Activated CD8-positive, alpha-beta T cell treated with anti-CD3 and anti-CD28 coated beads for 36 hours (primary cell): ENCODE measurements around the gene BBS1. TPM values are rescaled to one million over a fixed set of nuclear protein-coding genes. Genes with fewer than 3 reads are reported as not detected.

Source experiments
- ATAC-seq: fragments of 200-7000 bp; cut with Tn5 transposase; one replicate; pipeline ENCODE4 v1.10.0; 2021; ENCODE audit warnings: mild to moderate bottlenecking, moderate library complexity
- CTCF ChIA-PET: fragments of 350-600 bp; sonication (Branson Sonifier 250); formaldehyde crosslinking; loops from one replicate; lab custom pipeline; 2021; ENCODE audit warnings: antibody characterized with exemption; lab: Charles Lee
- POLR2A ChIA-PET: fragments of 350-600 bp; sonication (Branson Sonifier 250); formaldehyde crosslinking; loops from one replicate; lab custom pipeline; 2021; ENCODE audit warnings: antibody characterized with exemption; lab: Charles Lee
- DNase-seq: peaks from one replicate; pipeline ENCODE4 v3.0.0-alpha.2; 2020
- H3K27ac Mint-ChIP-seq: one replicate; pipeline ENCODE4 v1.8.0; 2021; ENCODE audit warnings: mild to moderate bottlenecking, mixed read lengths
- H3K27me3 Mint-ChIP-seq: one replicate; pipeline ENCODE4 v1.8.0; 2021; ENCODE audit warnings: mixed read lengths
- H3K36me3 Mint-ChIP-seq: one replicate; pipeline ENCODE4 v1.8.0; 2021; ENCODE audit warnings: low read depth, mixed read lengths
- H3K4me1 Mint-ChIP-seq: one replicate; pipeline ENCODE4 v1.8.0; 2021; ENCODE audit warnings: low read depth, mixed read lengths
- H3K4me3 Mint-ChIP-seq: one replicate; pipeline ENCODE4 v1.8.0; 2021; ENCODE audit warnings: mild to moderate bottlenecking, moderate library complexity, mixed read lengths
- H3K9me3 Mint-ChIP-seq: one replicate; pipeline ENCODE4 v1.8.0; 2021; ENCODE audit warnings: mixed read lengths
- intact Hi-C: fragments of 100-400 bp; cut with micrococcal nuclease; formaldehyde crosslinking; loops from one replicate; pipeline ENCODE4 v1.10.0; 2022
- total RNA-seq, 2 experiments: library from RNA; stranded (reverse); gene quantifications; one replicate each; pipeline ENCODE4 v1.2.3, GENCODE V29; 2021
- TF ChIP-seq, protein P1 (sequence below): fragments of 200-600 bp; IDR thresholded peaks from one replicate; pipeline ENCODE4 v1.8.0; 2022; ENCODE audit warnings: antibody characterized with exemption, mild to moderate bottlenecking

Gene BBS1
- total RNA-seq, 2 experiments from 2014 or later: 7.7 to 7.9 TPM

DNA sequence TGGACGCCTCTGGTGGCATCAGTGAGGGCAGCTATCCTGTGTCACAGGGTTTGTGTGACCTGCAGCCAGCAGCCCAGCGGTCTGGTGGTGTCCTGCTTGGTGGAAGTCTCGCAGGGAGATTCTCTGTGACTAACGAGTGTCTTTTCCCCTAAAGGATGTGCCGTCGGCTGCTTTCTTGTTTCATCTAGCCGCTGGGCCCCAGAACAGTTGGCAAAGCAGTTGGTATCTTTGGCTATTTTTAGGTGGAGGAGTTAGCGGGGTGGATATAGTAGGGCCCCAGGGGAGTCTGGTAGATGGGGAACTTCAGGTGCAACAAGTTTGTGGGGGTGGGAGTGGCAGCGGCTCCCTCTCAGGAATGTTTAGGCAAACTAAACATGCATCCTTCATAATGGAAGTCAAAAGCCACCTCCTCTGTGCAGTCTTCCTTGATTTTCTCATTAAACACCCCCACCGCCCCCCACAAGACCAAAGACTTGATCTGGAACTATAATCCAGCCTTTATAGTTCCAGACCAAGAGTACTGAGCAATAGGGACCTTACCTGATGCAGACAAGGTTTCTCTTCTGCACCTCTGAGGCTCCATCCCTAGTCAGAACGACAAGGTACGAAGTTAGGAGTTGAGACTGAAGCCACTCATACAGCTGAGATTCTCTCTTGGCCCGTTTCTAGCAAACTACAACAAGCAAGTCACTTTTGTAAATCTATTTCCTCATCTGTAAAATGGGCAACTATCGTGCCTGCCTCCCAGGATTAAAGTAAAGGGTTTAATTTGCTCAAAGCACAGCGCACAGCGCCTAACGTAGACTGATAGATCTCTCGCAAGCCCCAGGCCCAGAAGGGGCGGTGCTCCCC, 44.8 kb upstream of the BBS1 start:
- ChIA-PET POLR2A (interaction anchor here (1.5 to 1.6 kb wide), 2 partner anchors 27 to 44 kb away, joined by 4 to 6 read pairs; partner anchors contain the start of gene MRPL11), CTCF (interaction anchor here (0.9 to 5.5 kb wide), 5 partner anchors 14 to 79 kb away, joined by 3 to 36 read pairs (median 7); partner anchors contain the start of genes DPP3 and MRPL11)
- peaks cover 42% of the 10 kb centered on the region for H3K4me1 Mint-ChIP-seq
- no peaks in the 10 kb centered on the region for H3K9me3 Mint-ChIP-seq
- H3K27me3 Mint-ChIP-seq: no peaks in the 10 kb centered on the region
- no peaks in the 10 kb centered on the region for H3K36me3 Mint-ChIP-seq
- DNase-seq (no peak), ATAC-seq (no peak)
- TF ChIP-seq, protein P1, sequence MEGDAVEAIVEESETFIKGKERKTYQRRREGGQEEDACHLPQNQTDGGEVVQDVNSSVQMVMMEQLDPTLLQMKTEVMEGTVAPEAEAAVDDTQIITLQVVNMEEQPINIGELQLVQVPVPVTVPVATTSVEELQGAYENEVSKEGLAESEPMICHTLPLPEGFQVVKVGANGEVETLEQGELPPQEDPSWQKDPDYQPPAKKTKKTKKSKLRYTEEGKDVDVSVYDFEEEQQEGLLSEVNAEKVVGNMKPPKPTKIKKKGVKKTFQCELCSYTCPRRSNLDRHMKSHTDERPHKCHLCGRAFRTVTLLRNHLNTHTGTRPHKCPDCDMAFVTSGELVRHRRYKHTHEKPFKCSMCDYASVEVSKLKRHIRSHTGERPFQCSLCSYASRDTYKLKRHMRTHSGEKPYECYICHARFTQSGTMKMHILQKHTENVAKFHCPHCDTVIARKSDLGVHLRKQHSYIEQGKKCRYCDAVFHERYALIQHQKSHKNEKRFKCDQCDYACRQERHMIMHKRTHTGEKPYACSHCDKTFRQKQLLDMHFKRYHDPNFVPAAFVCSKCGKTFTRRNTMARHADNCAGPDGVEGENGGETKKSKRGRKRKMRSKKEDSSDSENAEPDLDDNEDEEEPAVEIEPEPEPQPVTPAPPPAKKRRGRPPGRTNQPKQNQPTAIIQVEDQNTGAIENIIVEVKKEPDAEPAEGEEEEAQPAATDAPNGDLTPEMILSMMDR: no peak
- H3K27ac Mint-ChIP-seq: peak overlapping the region; percentile 29
- H3K4me3 Mint-ChIP-seq: peak overlapping the region; percentile 75
- intact Hi-C loops: no loop called here

DNA sequence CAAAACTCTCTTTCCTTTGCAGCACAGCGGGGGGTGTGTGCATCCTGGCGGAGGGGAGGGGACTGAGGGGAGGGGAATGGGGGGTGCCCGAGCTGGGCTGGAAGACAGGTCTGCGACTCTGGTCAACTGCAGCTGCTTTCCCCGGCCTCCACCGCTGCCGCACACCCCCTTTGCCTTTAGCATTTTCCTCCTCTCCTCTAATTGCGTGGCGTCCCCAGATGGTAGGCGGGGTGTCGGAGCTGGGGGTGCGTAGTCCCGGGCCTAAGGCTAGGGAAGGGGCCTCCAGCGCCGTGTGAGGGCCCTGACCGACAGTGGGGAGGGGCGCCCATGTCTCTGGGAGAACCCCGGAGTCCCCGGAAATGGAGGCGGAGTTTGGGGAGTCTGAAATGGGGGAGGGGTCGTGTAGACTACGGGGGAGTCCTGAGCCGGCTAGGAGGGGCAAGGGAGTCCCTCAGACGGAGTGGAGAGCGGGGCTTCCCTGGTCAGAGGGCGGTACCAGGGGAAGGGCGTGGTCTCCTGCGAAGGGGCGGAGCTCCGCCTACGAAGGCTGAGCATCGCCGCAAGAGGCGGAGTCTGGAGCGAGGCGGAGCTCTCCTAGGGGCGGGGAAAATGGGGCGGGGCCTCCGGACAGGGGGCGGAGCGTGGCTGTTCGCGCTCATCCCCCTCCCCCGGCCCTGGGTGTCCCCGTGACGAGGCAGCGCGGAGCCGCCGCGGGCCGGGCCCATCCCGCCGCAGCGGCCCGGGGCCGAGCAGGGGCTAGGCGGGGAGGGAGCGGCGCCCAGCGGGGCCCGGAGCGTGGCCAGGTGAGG, 44.0 kb upstream of the BBS1 start, which contains the start of gene PELI3:
Gene PELI3, plus strand, starts transcription at position 681 of the 809 bp plus-strand sequence. CDS start 1,224 bp downstream, outside the sequence.
- peak; percentile 94 for DNase-seq
- ATAC-seq: peak; percentile 92
- peak within 1 kb of the TSS; percentile 81 for H3K27ac Mint-ChIP-seq
- ChIA-PET POLR2A (interaction anchor here (1.5 to 1.6 kb wide), 2 partner anchors 12 to 28 kb away, joined by 4 to 6 read pairs; partner anchors contain the start of gene MRPL11), CTCF (interaction anchor here (0.6 to 5.5 kb wide), 7 partner anchors 13 to 230 kb away, joined by 3 to 36 read pairs (median 4); partner anchors contain the start of genes DPP3 and MRPL11)
- peaks cover 40% of the 10 kb centered on the region for H3K4me1 Mint-ChIP-seq
- peaks cover 2% of the 10 kb centered on the region for H3K36me3 Mint-ChIP-seq
- TF ChIP-seq, protein P1: no peak
- no peaks in the 10 kb centered on the region for H3K9me3 Mint-ChIP-seq
- no peaks in the 10 kb centered on the region for H3K27me3 Mint-ChIP-seq
- intact Hi-C loops: no loop called here
- H3K4me3 Mint-ChIP-seq: peak within 1 kb of the TSS; percentile 86

DNA sequence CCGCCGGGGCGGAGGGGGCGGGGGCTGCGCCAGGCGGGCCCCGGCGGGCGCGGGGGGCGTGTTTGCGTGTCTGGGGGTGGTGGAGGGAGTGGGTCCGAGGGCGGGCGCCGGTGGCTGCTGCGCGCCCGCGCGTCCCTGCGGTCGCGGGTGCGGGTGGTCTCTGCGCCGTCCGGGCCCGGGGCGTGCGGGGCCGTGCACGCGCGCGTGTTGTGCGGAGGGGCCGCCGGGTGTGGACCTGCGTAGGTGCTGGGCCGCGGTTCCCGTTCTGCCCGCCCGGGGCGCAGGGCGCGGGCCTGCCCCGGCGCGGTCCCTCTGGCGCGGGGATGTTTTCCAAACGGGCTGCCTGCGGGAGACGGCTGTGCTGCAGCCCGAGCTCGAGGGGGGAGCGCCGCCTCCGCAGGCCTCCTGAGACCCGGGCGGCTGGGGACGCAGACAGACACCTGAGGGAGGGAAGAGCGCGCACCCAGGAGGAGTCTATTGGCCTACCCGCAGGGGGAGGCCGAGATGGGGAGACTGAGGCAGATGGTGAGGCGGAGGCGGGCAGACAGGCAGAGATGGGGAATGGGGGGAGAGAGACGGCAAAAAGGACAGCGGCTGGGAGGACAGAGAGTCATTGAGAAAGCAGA, 43.3 kb upstream of the BBS1 start:
- peak overlapping the region; percentile 81 for H3K27ac Mint-ChIP-seq

DNA sequence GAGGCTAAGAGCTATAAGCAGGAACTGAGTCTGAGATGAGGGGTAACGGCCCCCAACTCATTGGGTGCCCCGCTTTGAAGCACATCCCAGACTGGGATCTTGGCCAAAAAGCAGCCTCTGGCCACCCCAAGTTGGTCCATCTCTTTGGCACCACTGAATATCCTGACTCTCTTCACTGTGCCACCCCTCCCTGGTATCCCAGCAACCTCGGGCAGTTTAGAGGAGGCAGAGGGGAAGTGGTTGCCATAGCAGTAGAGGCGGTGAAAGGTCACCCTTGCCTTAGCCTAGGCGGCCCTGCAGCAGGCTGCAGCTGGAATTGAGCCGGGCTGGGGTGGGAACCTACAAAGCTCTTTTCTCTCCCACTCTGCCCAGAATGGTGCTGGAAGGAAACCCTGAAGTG, 42.7 kb upstream of the BBS1 start:
- TF ChIP-seq, protein P1: no peak
- H3K36me3 Mint-ChIP-seq: peaks cover 2% of the 10 kb centered on the region
- H3K4me3 Mint-ChIP-seq: peak overlapping the region; percentile 86
- H3K4me1 Mint-ChIP-seq: peaks cover 34% of the 10 kb centered on the region
- ATAC-seq: peak; percentile 23
- POLR2A ChIA-PET: interaction anchor here (1.0 to 1.6 kb wide), 5 partner anchors 9 to 179 kb away, joined by 3 to 6 read pairs (median 3); partner anchors contain the start of gene YIF1A
- peak overlapping the region; percentile 81 for H3K27ac Mint-ChIP-seq
- intact Hi-C loops: no loop called here
- DNase-seq: peak; percentile 66
- no peaks in the 10 kb centered on the region for H3K27me3 Mint-ChIP-seq
- no peaks in the 10 kb centered on the region for H3K9me3 Mint-ChIP-seq
- CTCF ChIA-PET: interaction anchor here (0.7 to 5.5 kb wide), 7 partner anchors 10 to 81 kb away, joined by 3 to 36 read pairs (median 3); partner anchors contain the start of gene DPP3

More for the DNA sequence above, 43.3 kb upstream of the BBS1 start:
- ATAC-seq: peak; percentile 32
- intact Hi-C loops: no loop called here
- POLR2A ChIA-PET: interaction anchor here (1.0 to 1.6 kb wide), 5 partner anchors 9 to 178 kb away, joined by 3 to 6 read pairs (median 3); partner anchors contain the start of gene YIF1A
- H3K4me1 Mint-ChIP-seq: peaks cover 38% of the 10 kb centered on the region
- H3K36me3 Mint-ChIP-seq: peaks cover 2% of the 10 kb centered on the region
- TF ChIP-seq, protein P1: peak; percentile 69
- CTCF ChIA-PET: interaction anchor here (0.6 to 5.5 kb wide), 8 partner anchors 9 to 229 kb away, joined by 3 to 36 read pairs (median 4); partner anchors contain the start of genes DPP3 and MRPL11
- H3K4me3 Mint-ChIP-seq: peak overlapping the region; percentile 86
- peak; percentile 44 for DNase-seq
- H3K9me3 Mint-ChIP-seq: no peaks in the 10 kb centered on the region
- H3K27me3 Mint-ChIP-seq: no peaks in the 10 kb centered on the region
